H9 (cell line): ENCODE data around the gene SCLY. TPM values are rescaled to one million over a fixed set of nuclear protein-coding genes. Genes with fewer than 3 reads are reported as not detected.
A peak's percentile ranks its signal among the peaks of the same experiment; 100 is the strongest.

Source experiments
- DNase-seq: peaks from one replicate; pipeline ENCODE4 v3.0.0-alpha.2; 2017
- H2AFZ ChIP-seq: one replicate; pipeline ENCODE4 v1.6.1; 2013; ENCODE audit warnings: mild to moderate bottlenecking, low read length, control low read depth, moderate library complexity
- H2AK5ac ChIP-seq: 2 replicates; pipeline ENCODE4 v1.6.1; 2013; ENCODE audit warnings: low read length, control low read depth, mixed read lengths; ENCODE audit not compliant: insufficient read length
- H2BK120ac ChIP-seq: one replicate; pipeline ENCODE4 v1.6.1; 2013; ENCODE audit warnings: low read depth, mild to moderate bottlenecking, low read length, control low read depth, inconsistent platforms; ENCODE audit not compliant: poor library complexity, severe bottlenecking
- H2BK12ac ChIP-seq: 2 replicates; pipeline ENCODE4 v1.6.1; 2013; ENCODE audit warnings: low read length, control low read depth, mixed read lengths, low read depth; ENCODE audit not compliant: insufficient read length
- H2BK15ac ChIP-seq: 2 replicates; pipeline ENCODE4 v1.6.1; 2013; ENCODE audit warnings: low read depth, low read length, control low read depth
- H2BK20ac ChIP-seq: one replicate; pipeline ENCODE4 v1.6.1; 2013; ENCODE audit warnings: low read depth, mild to moderate bottlenecking, low read length, control low read depth, inconsistent platforms; ENCODE audit not compliant: poor library complexity, severe bottlenecking
- H2BK5ac ChIP-seq: 2 replicates; pipeline ENCODE4 v1.6.1; 2013; ENCODE audit warnings: low read length, control low read depth, mixed read lengths; ENCODE audit not compliant: insufficient read length
- H3K14ac ChIP-seq: 2 replicates; pipeline ENCODE4 v1.6.1; 2013; ENCODE audit warnings: low read length, control low read depth; ENCODE audit not compliant: insufficient read depth
- H3K18ac ChIP-seq: 2 replicates; pipeline ENCODE4 v1.6.1; 2013; ENCODE audit warnings: low read depth, mild to moderate bottlenecking, mixed read lengths, low read length, control low read depth; ENCODE audit not compliant: insufficient read length
- H3K23ac ChIP-seq: 2 replicates; pipeline ENCODE4 v1.6.1; 2013; ENCODE audit warnings: low read length, control low read depth, mixed read lengths, low read depth; ENCODE audit not compliant: insufficient read length
- H3K23me2 ChIP-seq: 2 replicates; pipeline ENCODE4 v1.6.1; 2013; ENCODE audit warnings: low read depth, mild to moderate bottlenecking, mixed read lengths, low read length, control low read depth; ENCODE audit not compliant: insufficient read length, poor library complexity, severe bottlenecking
- H3K27ac ChIP-seq: 2 replicates; pipeline ENCODE4 v1.5.1; 2013; ENCODE audit warnings: low read length, control low read depth, mixed read lengths, low read depth; ENCODE audit not compliant: insufficient read length
- H3K27me3 ChIP-seq: 2 replicates; pipeline ENCODE4 v1.6.1; 2013; ENCODE audit warnings: low read length, control low read depth, inconsistent platforms; ENCODE audit not compliant: insufficient read depth
- H3K4ac ChIP-seq: 2 replicates; pipeline ENCODE4 v1.6.1; 2013; ENCODE audit warnings: low read depth, mild to moderate bottlenecking, control low read depth, inconsistent platforms, low read length, moderate library complexity
- H3K4me1 ChIP-seq: 2 replicates; pipeline ENCODE4 v1.6.1; 2013; ENCODE audit warnings: low read length, control low read depth, inconsistent platforms; ENCODE audit not compliant: insufficient read depth
- H3K4me2 ChIP-seq: 2 replicates; pipeline ENCODE4 v1.6.1; 2013; ENCODE audit warnings: low read length, control low read depth, mixed read lengths; ENCODE audit not compliant: insufficient read length, insufficient read depth
- H3K56ac ChIP-seq: 2 replicates; pipeline ENCODE4 v1.6.1; 2013; ENCODE audit warnings: low read depth, mild to moderate bottlenecking, mixed read lengths, low read length, control low read depth; ENCODE audit not compliant: insufficient read length
- H3K79me1 ChIP-seq: 2 replicates; pipeline ENCODE4 v1.6.1; 2013; ENCODE audit warnings: low read depth, mild to moderate bottlenecking, moderate library complexity, low read length, control low read depth, inconsistent platforms; ENCODE audit not compliant: insufficient read depth, poor library complexity, severe bottlenecking
- H3K79me2 ChIP-seq: 2 replicates; pipeline ENCODE4 v1.6.1; 2013; ENCODE audit warnings: low read length, control low read depth, inconsistent platforms; ENCODE audit not compliant: insufficient read depth
- H3K9ac ChIP-seq: 2 replicates; pipeline ENCODE4 v1.6.1; 2013; ENCODE audit warnings: low read length, control low read depth, mixed read lengths; ENCODE audit not compliant: insufficient read length; ENCODE audit errors: extremely low read depth
- H3K9me3 ChIP-seq: one replicate; pipeline ENCODE4 v1.6.1; 2013; ENCODE audit warnings: low read depth, low read length, inconsistent platforms; ENCODE audit not compliant: control insufficient read depth
- H3T11ph ChIP-seq: one replicate; pipeline ENCODE4 v1.6.1; 2013; ENCODE audit warnings: mild to moderate bottlenecking, low read length, control low read depth, inconsistent platforms
- H4K20me1 ChIP-seq: one replicate; pipeline ENCODE4 v1.6.1; 2013; ENCODE audit not compliant: control insufficient read depth, insufficient read length, insufficient read depth
- H4K5ac ChIP-seq: 2 replicates; pipeline ENCODE4 v1.6.1; 2013; ENCODE audit warnings: low read depth, mild to moderate bottlenecking, mixed read lengths, low read length, control low read depth; ENCODE audit not compliant: insufficient read length
- H4K8ac ChIP-seq: replicated peaks from 2 replicates; pipeline ENCODE4 v1.6.1; 2013; ENCODE audit warnings: low read length, control low read depth, mixed read lengths, low read depth; ENCODE audit not compliant: insufficient read length
- H4K91ac ChIP-seq: 2 replicates; pipeline ENCODE4 v1.6.1; 2013; ENCODE audit warnings: low read depth, mild to moderate bottlenecking, moderate library complexity, mixed read lengths, low read length, control low read depth; ENCODE audit not compliant: insufficient read length
- H3K27ac Mint-ChIP-seq, 3 experiments: 2 replicates in 2 of 3; 3 replicates in 1 of 3; pipeline ENCODE4 v1.8.0; 2020 to 2021; ENCODE audit warnings: mixed read lengths in 3 of 3, mild to moderate bottlenecking in 1 of 3, moderate library complexity in 1 of 3
- H3K27me3 Mint-ChIP-seq: 2 replicates; pipeline ENCODE4 v1.8.0; 2021; ENCODE audit warnings: low read depth, mild to moderate bottlenecking, moderate library complexity, mixed read lengths
- H3K36me3 Mint-ChIP-seq, 3 experiments: 2 replicates in 2 of 3; 3 replicates in 1 of 3; pipeline ENCODE4 v1.8.0; 2020 to 2021; ENCODE audit warnings: low read depth in 3 of 3, mixed read lengths in 3 of 3; ENCODE audit not compliant: insufficient read depth in 1 of 3
- H3K4me1 Mint-ChIP-seq, 2 experiments: 2 replicates each; pipeline ENCODE4 v1.8.0; 2020; ENCODE audit warnings: mixed read lengths in 2 of 2
- H3K4me3 Mint-ChIP-seq, 2 experiments: 2 replicates in 1 of 2; 3 replicates in 1 of 2; pipeline ENCODE4 v1.8.0; 2020 to 2021; ENCODE audit warnings: mild to moderate bottlenecking in 2 of 2, mixed read lengths in 2 of 2, moderate library complexity in 1 of 2
- H3K9me3 Mint-ChIP-seq, 2 experiments: 2 replicates in 1 of 2; 3 replicates in 1 of 2; pipeline ENCODE4 v1.8.0; 2020; ENCODE audit warnings: mild to moderate bottlenecking in 2 of 2, mixed read lengths in 2 of 2, moderate library complexity in 1 of 2
- CTCF ChIP-seq: fragments of 200-600 bp; sonication (generic); conservative IDR thresholded peaks from 3 replicates; pipeline ENCODE4 v1.8.0; 2021; ENCODE audit warnings: antibody characterized with exemption, mild to moderate bottlenecking
- WGBS: extraction: QIAGEN DNeasy Blood & Tissue Kit; methylation state at CpG from one replicate; pipeline ENCODE4 v1.1.7; 2013; ENCODE audit warnings: missing lambda C conversion rate, low lambda C conversion rate, mixed read lengths; ENCODE audit not compliant: insufficient read length; ENCODE audit errors: extremely low coverage; 5-methylcytosine and 5-hydroxymethylcytosine counted together
- total RNA-seq: library from RNA; stranded (reverse); gene quantifications from 2 replicates; pipeline ENCODE4 v1.2.1, GENCODE V29; 2021

Gene SCLY
- total RNA-seq, 1 experiment from 2014 or later: 55.3 TPM

GRCh38 chr2:238098901-238099713, 38.3 kb downstream of the SCLY start:
- no peak overlapping the region for H3K23ac ChIP-seq
- H2BK5ac ChIP-seq: no peak overlapping the region
- no peak overlapping the region for H4K91ac ChIP-seq
- H4K8ac ChIP-seq: no peak overlapping the region
- H3K14ac ChIP-seq: no peak overlapping the region
- no peak overlapping the region for H2BK120ac ChIP-seq
- H4K5ac ChIP-seq: no peak overlapping the region
- H3K56ac ChIP-seq: no peak overlapping the region
- H2BK20ac ChIP-seq: no peak overlapping the region
- Mint-ChIP-seq H3K9me3 (no peaks in the 10 kb centered on the region), H3K27me3 (no peaks in the 10 kb centered on the region; the same call in none of the 2 replicates), H3K4me3 (peak overlapping the region in 1 of 2 experiments; percentile 53; a peak in 1 of 5 replicates), H3K4me1 (peaks cover 26 to 34% of the 10 kb centered on the region in 2 experiments), H3K36me3 (peaks cover 9 to 14% (median 10%) of the 10 kb centered on the region in 3 experiments; a peak in 6 of 7 replicates), H3K27ac (peak overlapping the region in 1 of 3 experiments; percentile 74; a peak in 3 of 7 replicates)
- H2AFZ ChIP-seq: no peak overlapping the region
- H3K4ac ChIP-seq: no peak overlapping the region
- no peak for TF ChIP-seq CTCF
- no peak overlapping the region for H3K4me2 ChIP-seq
- no peaks in the 10 kb centered on the region for H3K9me3 ChIP-seq
- no peak overlapping the region for H3K27ac ChIP-seq
- H3K79me2 ChIP-seq: no peaks in the 10 kb centered on the region
- DNase-seq: no peak
- no peak overlapping the region for H3K18ac ChIP-seq
- H4K20me1 ChIP-seq: no peaks in the 10 kb centered on the region
- H2AK5ac ChIP-seq: no peak overlapping the region
- no peaks in the 10 kb centered on the region for H3K79me1 ChIP-seq
- no peak overlapping the region for H2BK15ac ChIP-seq
- H3T11ph ChIP-seq: no peak overlapping the region
- peaks cover 3% of the 10 kb centered on the region; the same call in 1 of the 2 replicates for H3K4me1 ChIP-seq
- WGBS: no CpG with 5 or more reads among the region's 17 CpGs
- H3K23me2 ChIP-seq: no peaks in the 10 kb centered on the region
- no peak overlapping the region for H2BK12ac ChIP-seq
- no peak overlapping the region for H3K9ac ChIP-seq
- no peaks in the 10 kb centered on the region for H3K27me3 ChIP-seq
